ENCODE results near the gene USP16. TPM values are rescaled to one million over a fixed set of nuclear protein-coding genes. Genes with fewer than 3 reads are reported as not detected.
A peak's percentile ranks its signal among the peaks of the same experiment; 100 is the strongest.

USP16 gene
- total and polyA plus RNA-seq, 2 of the 13 experiments (the other 11 are each of a cell fraction or from before 2014, with no cell fraction given), result 16.5 to 46.9 TPM

DNA sequence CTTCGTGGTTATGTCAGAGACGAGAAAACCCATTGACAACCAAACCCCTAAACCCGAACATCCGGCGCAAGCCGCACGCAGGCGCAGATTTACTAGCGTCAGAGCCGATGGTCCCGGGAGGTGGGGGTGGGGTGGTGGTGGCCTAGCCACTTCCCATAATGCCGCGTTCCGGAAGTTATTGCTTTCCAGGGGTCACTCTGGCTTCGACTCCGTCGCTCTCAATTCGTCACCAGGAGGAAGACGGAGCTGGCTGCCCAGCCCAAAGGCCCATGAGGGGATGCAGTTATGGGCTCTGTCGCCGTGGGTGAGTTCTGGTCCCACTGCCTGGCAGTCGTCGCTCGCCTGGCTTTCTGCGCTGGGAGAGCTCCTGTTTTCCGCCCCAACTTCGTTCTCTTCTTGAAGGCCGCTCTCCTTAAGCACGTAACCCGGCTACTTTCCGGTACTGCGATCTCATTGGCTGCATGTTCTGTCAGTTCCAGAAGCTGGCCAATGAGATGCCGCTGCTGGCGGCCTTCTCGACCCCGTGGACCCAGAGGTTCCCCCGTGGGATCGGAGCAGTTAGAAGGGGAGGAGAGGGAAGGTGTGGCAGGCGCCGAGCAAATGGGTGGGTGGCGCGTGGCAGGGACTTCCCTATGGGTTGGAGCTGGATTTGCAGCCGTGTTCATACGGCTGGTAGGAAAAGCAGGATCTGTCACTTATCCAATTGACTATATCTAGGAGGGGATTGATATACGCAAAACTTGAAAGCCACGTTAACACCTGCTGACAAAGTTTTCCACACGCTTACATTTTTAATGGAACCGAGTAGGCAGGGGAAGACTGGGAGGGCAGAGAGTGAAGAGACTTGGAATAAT is at the start of gene USP16 (continued):
- TF ChIP-seq ZNF513 (CRISPR knock-in tag; conservative IDR thresholded peaks at IDR 0.05) (0 out of 2 replicates have a peak, but pooled peaks have one; percentile 41), ZNF460 (CRISPR knock-in tag; IDR thresholded peaks at IDR 0.05; ENCODE audit: borderline replicate concordance) (no peak), THAP11 (CRISPR knock-in tag; IDR thresholded peaks at IDR 0.05) (peak; percentile 93), ZNF510 (CRISPR knock-in tag; IDR thresholded peaks at IDR 0.05; ENCODE audit: low read depth) (no peak), IRF2 (CRISPR knock-in tag; IDR thresholded peaks at IDR 0.05) (peak; percentile 57; the same call in 1 of the 2 replicates), ZNF562 (CRISPR knock-in tag; IDR thresholded peaks at IDR 0.05; ENCODE audit: borderline replicate concordance) (no peak), KLF11 (CRISPR knock-in tag; IDR thresholded peaks at IDR 0.05) (no peak), RXRB (CRISPR knock-in tag; IDR thresholded peaks at IDR 0.05; ENCODE audit: borderline replicate concordance) (peak; percentile 51; the same call in 1 of the 2 replicates), ZNF550 (CRISPR knock-in tag; IDR thresholded peaks at IDR 0.05; ENCODE audit: borderline replicate concordance) (no peak), REXO4 (CRISPR knock-in tag; IDR thresholded peaks at IDR 0.05; ENCODE audit: borderline replicate concordance) (no peak), MED8 (CRISPR knock-in tag; IDR thresholded peaks at IDR 0.05; ENCODE audit: insufficient replicate concordance) (no peak), ZHX2 (IDR thresholded peaks at IDR 0.05; ENCODE audit: low read depth) (peak; percentile 50), ZHX2 (CRISPR knock-in tag; IDR thresholded peaks at IDR 0.05; ENCODE audit: borderline replicate concordance) (no peak), MTF1 (CRISPR knock-in tag; IDR thresholded peaks at IDR 0.05) (no peak), NFKBIZ (CRISPR knock-in tag; IDR thresholded peaks at IDR 0.05) (no peak), ZNF615 (CRISPR knock-in tag; IDR thresholded peaks at IDR 0.05; ENCODE audit: borderline replicate concordance) (no peak), ZNF484 (CRISPR knock-in tag; IDR thresholded peaks at IDR 0.05; ENCODE audit: borderline replicate concordance, low read depth) (no peak), AKAP8 (CRISPR knock-in tag; IDR thresholded peaks at IDR 0.05) (no peak; the same call in 1 of the 2 replicates), ZNF563 (CRISPR knock-in tag; IDR thresholded peaks at IDR 0.05) (0 out of 2 replicates have a peak, but pooled peaks have one; percentile 13), ZNF841 (CRISPR knock-in tag; IDR thresholded peaks at IDR 0.05; ENCODE audit: borderline replicate concordance) (no peak), ZNF7 (CRISPR knock-in tag; IDR thresholded peaks at IDR 0.05) (no peak)
- TF ChIP-seq, protein P1, sequence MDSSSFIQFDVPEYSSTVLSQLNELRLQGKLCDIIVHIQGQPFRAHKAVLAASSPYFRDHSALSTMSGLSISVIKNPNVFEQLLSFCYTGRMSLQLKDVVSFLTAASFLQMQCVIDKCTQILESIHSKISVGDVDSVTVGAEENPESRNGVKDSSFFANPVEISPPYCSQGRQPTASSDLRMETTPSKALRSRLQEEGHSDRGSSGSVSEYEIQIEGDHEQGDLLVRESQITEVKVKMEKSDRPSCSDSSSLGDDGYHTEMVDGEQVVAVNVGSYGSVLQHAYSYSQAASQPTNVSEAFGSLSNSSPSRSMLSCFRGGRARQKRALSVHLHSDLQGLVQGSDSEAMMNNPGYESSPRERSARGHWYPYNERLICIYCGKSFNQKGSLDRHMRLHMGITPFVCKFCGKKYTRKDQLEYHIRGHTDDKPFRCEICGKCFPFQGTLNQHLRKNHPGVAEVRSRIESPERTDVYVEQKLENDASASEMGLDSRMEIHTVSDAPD (CRISPR knock-in tag; IDR thresholded peaks at IDR 0.05), result no peak

Data from HepG2 (cell line).